Memory B cell (primary cell): ENCODE results near the gene L1CAM.
A peak's percentile ranks its signal among the peaks of the same experiment; 100 is the strongest.

Experiments used
- ATAC-seq: fragments of 150-1000 bp; cut with Tn5 transposase; 2 replicates; pipeline ENCODE4 v1.10.0; 2021; ENCODE audit warnings: low read depth, mild to moderate bottlenecking, moderate library complexity
- DNase-seq, 2 donors: peaks; one replicate each; pipeline ENCODE4 v3.0.0; 2022; ENCODE audit warnings: low spot score in 2 of 2
- H3K27ac Mint-ChIP-seq: one replicate; pipeline ENCODE4 v1.8.0; 2022; ENCODE audit warnings: mild to moderate bottlenecking, moderate library complexity, mixed read lengths
- H3K27me3 Mint-ChIP-seq: one replicate; pipeline ENCODE4 v1.8.0; 2022; ENCODE audit warnings: mixed read lengths
- H3K36me3 Mint-ChIP-seq: one replicate; pipeline ENCODE4 v1.8.0; 2022; ENCODE audit warnings: mild to moderate bottlenecking, mixed read lengths
- H3K4me1 Mint-ChIP-seq: one replicate; pipeline ENCODE4 v1.8.0; 2022; ENCODE audit warnings: mixed read lengths
- H3K4me3 Mint-ChIP-seq: one replicate; pipeline ENCODE4 v1.8.0; 2022; ENCODE audit warnings: mild to moderate bottlenecking, moderate library complexity, mixed read lengths
- H3K9me3 Mint-ChIP-seq: one replicate; pipeline ENCODE4 v1.8.0; 2022; ENCODE audit warnings: mixed read lengths

The L1CAM gene

GRCh38 chrX:153885968-153886903, at the start of gene L1CAM:
Gene L1CAM, minus strand, starts transcription at chrX:153886173. Its CDS starts 10,337 bp downstream, at chrX:153875836.
- Mint-ChIP-seq H3K36me3 (peaks cover 4% of the 10 kb centered on the region), H3K27me3 (peaks cover 5% of the 10 kb centered on the region), H3K27ac (no peak within 1 kb of the TSS), H3K4me1 (peaks cover 15% of the 10 kb centered on the region), H3K9me3 (no peaks in the 10 kb centered on the region), H3K4me3 (peak within 1 kb of the TSS; percentile 62)
- ATAC-seq (peak; percentile 28), DNase-seq (no peak)

- Mint-ChIP-seq H3K27me3 (no peaks in the 10 kb centered on the region), H3K27ac (no peak overlapping the region), H3K36me3 (peaks cover 7% of the 10 kb centered on the region), H3K9me3 (no peaks in the 10 kb centered on the region), H3K4me3 (peak overlapping the region; percentile 68), H3K4me1 (peaks cover 9% of the 10 kb centered on the region)
- DNase-seq (no peak), ATAC-seq (peak; percentile 11)
Measured at GRCh38 chrX:153935326-153935851, 49.4 kb upstream of the L1CAM start.

DNA sequence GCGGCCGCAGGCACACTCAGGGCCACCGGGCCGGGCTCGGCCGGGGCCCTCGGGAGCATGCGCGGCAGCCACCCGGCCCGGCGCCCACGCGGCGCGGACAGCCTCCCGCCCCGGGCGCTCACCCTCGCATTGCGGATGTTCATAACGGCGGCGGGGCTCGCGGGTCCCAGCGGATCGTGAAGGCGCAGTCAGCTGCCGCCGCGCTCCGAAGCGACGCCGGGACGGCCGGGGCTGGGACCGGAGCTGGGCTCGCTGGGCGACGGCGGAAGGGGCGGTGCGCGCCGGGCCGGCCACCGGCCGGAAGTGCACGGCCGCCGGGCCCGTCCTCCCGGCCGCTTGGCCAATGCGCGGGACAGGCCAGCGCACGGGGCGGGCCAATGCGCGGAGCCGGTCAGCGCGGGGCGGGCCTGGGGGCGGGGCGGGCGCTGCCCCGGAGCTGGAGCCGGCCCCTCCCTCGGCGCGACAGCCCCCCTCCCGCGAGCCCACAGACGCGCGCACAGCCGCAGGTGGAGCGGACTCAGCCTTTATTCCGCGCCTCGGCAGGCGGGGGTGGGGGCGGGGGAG, 48.9 kb upstream of the L1CAM start, which contains the start of gene NAA10:
NAA10 (minus strand) TSS at position 276 of the 564 bp plus-strand sequence; CDS start at position 143, 133 bp downstream.
- Mint-ChIP-seq H3K4me1 (peaks cover 9% of the 10 kb centered on the region), H3K27ac (no peak within 1 kb of the TSS), H3K27me3 (no peaks in the 10 kb centered on the region), H3K9me3 (no peaks in the 10 kb centered on the region), H3K4me3 (peak within 1 kb of the TSS; percentile 82), H3K36me3 (peaks cover 7% of the 10 kb centered on the region)
- ATAC-seq (peak; percentile 76), DNase-seq (peak; percentile 21 to 35)

GRCh38 chrX:153934148-153934761, 48.3 kb upstream of the L1CAM start:
- Mint-ChIP-seq H3K9me3 (no peaks in the 10 kb centered on the region), H3K27me3 (no peaks in the 10 kb centered on the region), H3K36me3 (peaks cover 9% of the 10 kb centered on the region), H3K27ac (no peak overlapping the region), H3K4me3 (peak overlapping the region; percentile 82), H3K4me1 (peaks cover 9% of the 10 kb centered on the region)
- peak; percentile 11 for ATAC-seq
- no peak for DNase-seq

GRCh38 chrX:153933748-153934147, 47.8 kb upstream of the L1CAM start:
- DNase-seq (no peak), ATAC-seq (no peak)
- Mint-ChIP-seq H3K36me3 (peaks cover 9% of the 10 kb centered on the region), H3K27me3 (no peaks in the 10 kb centered on the region), H3K4me1 (peaks cover 11% of the 10 kb centered on the region), H3K27ac (no peak overlapping the region), H3K9me3 (no peaks in the 10 kb centered on the region), H3K4me3 (peak overlapping the region; percentile 82)

DNA sequence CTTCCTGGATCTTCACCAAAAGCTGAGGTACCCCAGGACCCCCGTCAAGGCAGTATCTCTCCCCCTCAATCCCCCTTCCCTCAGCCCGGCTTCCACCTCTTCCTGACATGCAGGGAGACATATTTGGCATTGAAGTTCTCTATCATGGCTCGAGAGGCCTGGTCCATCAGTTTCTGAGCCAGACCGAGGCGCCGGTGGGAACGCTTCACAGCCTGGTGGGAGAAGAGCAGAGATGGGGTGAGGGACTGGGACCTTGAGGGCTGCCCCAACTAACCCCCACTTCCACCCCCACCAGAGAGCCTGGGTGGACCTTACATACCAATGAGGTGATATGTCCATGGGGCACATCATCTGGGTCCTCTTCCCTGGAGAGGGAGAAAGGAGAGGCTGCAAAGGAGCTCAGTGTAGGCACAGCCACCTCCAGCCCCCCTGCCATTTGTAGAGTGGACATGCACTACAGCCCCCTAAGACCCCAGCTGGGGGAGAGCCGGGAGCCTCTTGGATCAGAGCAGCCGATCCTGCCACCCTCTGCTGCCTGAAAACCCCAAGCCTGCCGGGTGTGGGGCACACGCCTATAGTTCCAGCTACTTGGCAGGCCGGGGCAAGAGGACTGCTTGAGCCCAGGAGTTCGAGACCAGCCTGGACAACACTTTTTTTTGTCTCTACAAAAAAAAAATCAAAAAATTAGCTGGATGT, 46.4 kb upstream of the L1CAM start:
- peaks cover 9% of the 10 kb centered on the region for H3K36me3 Mint-ChIP-seq
- no peaks in the 10 kb centered on the region for H3K27me3 Mint-ChIP-seq
- peaks cover 14% of the 10 kb centered on the region for H3K4me1 Mint-ChIP-seq
- H3K4me3 Mint-ChIP-seq = no peak overlapping the region
- H3K9me3 Mint-ChIP-seq = no peaks in the 10 kb centered on the region
- no peak overlapping the region for H3K27ac Mint-ChIP-seq
- ATAC-seq (no peak), DNase-seq (no peak)

GRCh38 chrX:153931748-153932147, 45.8 kb upstream of the L1CAM start:
- Mint-ChIP-seq H3K4me3 (no peak overlapping the region), H3K9me3 (no peaks in the 10 kb centered on the region), H3K4me1 (peaks cover 14% of the 10 kb centered on the region), H3K36me3 (peaks cover 9% of the 10 kb centered on the region), H3K27ac (no peak overlapping the region), H3K27me3 (no peaks in the 10 kb centered on the region)
- DNase-seq (no peak), ATAC-seq (no peak)

GRCh38 chrX:153931151-153931550, 45.2 kb upstream of the L1CAM start:
- DNase-seq = no peak
- ATAC-seq = no peak
- peaks cover 11% of the 10 kb centered on the region for H3K4me1 Mint-ChIP-seq
- no peak overlapping the region for H3K27ac Mint-ChIP-seq
- peaks cover 9% of the 10 kb centered on the region for H3K36me3 Mint-ChIP-seq
- no peaks in the 10 kb centered on the region for H3K27me3 Mint-ChIP-seq
- H3K9me3 Mint-ChIP-seq = no peaks in the 10 kb centered on the region
- no peak overlapping the region for H3K4me3 Mint-ChIP-seq

GRCh38 chrX:153930011-153930910, 44.3 kb upstream of the L1CAM start:
- H3K27ac Mint-ChIP-seq = no peak overlapping the region
- peaks cover 14% of the 10 kb centered on the region for H3K4me1 Mint-ChIP-seq
- H3K9me3 Mint-ChIP-seq = no peaks in the 10 kb centered on the region
- H3K4me3 Mint-ChIP-seq = no peak overlapping the region
- DNase-seq (no peak), ATAC-seq (no peak)
- no peaks in the 10 kb centered on the region for H3K27me3 Mint-ChIP-seq
- H3K36me3 Mint-ChIP-seq = peaks cover 10% of the 10 kb centered on the region

- H3K36me3 Mint-ChIP-seq = peaks cover 10% of the 10 kb centered on the region
Measured at GRCh38 chrX:153929576-153929975, 43.6 kb upstream of the L1CAM start.

DNA sequence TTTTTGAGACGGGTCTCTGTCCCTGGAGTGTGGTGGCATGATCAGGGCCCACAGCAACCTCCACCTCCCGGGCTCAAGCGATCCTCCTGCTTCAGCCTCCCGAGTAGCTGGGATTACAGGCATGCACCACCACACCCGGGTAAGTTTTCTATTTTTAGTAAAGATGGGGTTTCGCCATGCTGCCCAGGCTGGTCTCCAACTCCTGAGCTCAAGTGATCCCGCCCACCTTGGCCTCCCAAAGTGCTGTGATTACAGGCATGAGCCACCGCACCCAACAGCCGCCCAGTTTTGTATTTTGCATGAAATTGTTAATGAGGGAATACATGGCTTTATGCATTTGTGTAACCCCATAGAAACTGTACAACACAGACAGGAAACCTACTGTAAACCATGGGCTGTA, 42.9 kb upstream of the L1CAM start:
- Mint-ChIP-seq H3K27ac (peak overlapping the region; percentile 96), H3K4me1 (peaks cover 18% of the 10 kb centered on the region), H3K4me3 (peak overlapping the region; percentile 93), H3K27me3 (no peaks in the 10 kb centered on the region), H3K36me3 (peaks cover 10% of the 10 kb centered on the region), H3K9me3 (no peaks in the 10 kb centered on the region)
- DNase-seq (no peak), ATAC-seq (no peak)

More at GRCh38 chrX:153929576-153929975, 43.6 kb upstream of the L1CAM start:
- DNase-seq (no peak), ATAC-seq (no peak)
- Mint-ChIP-seq H3K9me3 (no peaks in the 10 kb centered on the region), H3K4me3 (no peak overlapping the region), H3K4me1 (peaks cover 14% of the 10 kb centered on the region), H3K27me3 (no peaks in the 10 kb centered on the region), H3K27ac (no peak overlapping the region)

DNA sequence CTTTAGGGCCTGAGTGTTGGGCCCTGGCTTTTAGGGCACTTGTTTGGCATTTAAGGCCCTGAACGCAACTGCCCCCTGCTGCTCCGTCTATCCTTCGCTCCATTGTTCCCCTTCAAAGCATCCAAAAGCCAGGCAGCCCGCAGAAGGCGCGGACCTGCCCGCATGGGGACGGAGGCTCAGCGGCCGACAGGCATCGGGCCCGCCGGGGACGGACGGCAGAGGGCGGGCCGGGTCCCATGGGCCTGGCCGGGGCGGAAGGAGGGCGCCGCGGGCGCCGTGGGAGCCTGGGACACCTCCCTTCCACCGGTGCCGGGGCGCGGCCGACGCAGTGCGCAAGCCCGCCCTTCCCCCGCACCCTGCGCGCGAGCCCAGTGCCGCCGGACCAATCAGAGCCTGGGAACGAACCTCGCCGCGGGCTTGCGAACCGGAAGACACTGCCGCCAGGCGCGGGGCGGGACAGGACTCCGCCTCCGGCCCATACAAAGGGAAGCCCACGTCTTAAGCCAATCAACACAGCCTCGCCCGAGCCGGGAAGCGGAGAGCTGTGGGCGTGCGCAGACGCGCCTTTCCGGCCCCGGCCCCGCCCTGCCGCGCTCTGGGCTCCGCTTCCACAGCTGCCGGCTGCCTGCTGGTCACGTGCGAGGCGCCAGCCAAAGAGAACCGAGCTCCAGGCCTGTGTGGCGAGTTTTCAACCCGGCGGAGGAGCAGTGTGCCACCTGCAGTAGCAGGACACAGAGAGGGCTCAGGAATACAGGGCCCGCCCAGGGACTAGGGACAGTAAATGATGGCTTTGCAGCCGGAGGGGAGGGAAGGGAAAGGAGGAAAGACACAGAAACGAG, 42.2 kb upstream of the L1CAM start:
- H3K36me3 Mint-ChIP-seq = peaks cover 10% of the 10 kb centered on the region
- peak; percentile 80 to 89 for DNase-seq
- peak; percentile 62 for ATAC-seq
- peak overlapping the region; percentile 93 for H3K4me3 Mint-ChIP-seq
- H3K27me3 Mint-ChIP-seq = no peaks in the 10 kb centered on the region
- peaks cover 20% of the 10 kb centered on the region for H3K4me1 Mint-ChIP-seq
- H3K9me3 Mint-ChIP-seq = no peaks in the 10 kb centered on the region
- H3K27ac Mint-ChIP-seq = peak overlapping the region; percentile 96
